ENCODE data around the gene AVPI1. TPM values are rescaled to one million over a fixed set of nuclear protein-coding genes. Genes with fewer than 3 reads are reported as not detected.

AVPI1 gene
- total RNA-seq, 2 experiments from 2014 or later = 10.7 to 11.6 TPM

DNA sequence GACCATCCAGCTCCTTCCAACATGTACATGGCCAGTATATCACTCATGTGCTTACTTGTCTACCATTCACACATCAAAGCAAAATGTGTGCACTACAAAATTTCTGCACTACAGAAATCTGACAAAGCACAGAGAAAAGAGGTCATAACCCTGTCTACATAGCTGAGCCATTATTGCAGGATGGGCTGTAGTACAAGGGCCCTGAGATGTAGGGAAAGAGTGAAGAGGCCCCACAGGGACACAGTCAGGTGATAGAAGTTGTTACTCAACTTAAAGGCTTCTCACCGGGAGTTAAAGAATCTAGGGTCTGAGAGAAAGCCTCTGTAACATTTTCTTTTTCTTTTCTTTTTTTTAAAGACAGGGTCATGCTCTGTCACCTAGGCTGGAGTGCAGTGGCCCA lies 17.5 kb downstream of the AVPI1 start:
- Histone ChIP-seq H3K27me3 (ENCODE audit: control insufficient read depth in 1 of 2, insufficient read depth in 2 of 2, low read length in 2 of 2) (no peaks in the 10 kb centered on the region), H3K4me1 (ENCODE audit: insufficient read depth, low read length) (no peaks in the 10 kb centered on the region), H3K36me3 (ENCODE audit: insufficient read depth, low read length) (peaks cover 38% of the 10 kb centered on the region), H3K4me3 (ENCODE audit: low read length) (no peak overlapping the region), H3K27ac (ENCODE audit: low read depth in 1 of 2, low read length in 2 of 2) (no peak overlapping the region), H3K9me3 (ENCODE audit: control insufficient read depth in 1 of 2, insufficient read depth in 1 of 2, low read length in 2 of 2) (no peaks in the 10 kb centered on the region)
- DNase-seq = no peak
- ChIA-PET CTCF (no interaction called here), POLR2A (interaction anchor here (1.4 kb wide), 1 partner anchor 67 kb away, joined by 3 read pairs; the partner anchor contains the start of gene ZFYVE27)
- H3K4me1 Mint-ChIP-seq (ENCODE audit: low read depth) = no peaks in the 10 kb centered on the region
- H3K4me3 Mint-ChIP-seq = no peak overlapping the region
- intact Hi-C loops (cut with DNase I, micrococcal nuclease) = no loop called here
- H3K27ac Mint-ChIP-seq = no peak overlapping the region
- H3K36me3 Mint-ChIP-seq (ENCODE audit: low read depth) = peaks cover 69% of the 10 kb centered on the region
- no peaks in the 10 kb centered on the region for H3K27me3 Mint-ChIP-seq
- no peak for ATAC-seq (ENCODE audit: poor library complexity)
- TF ChIP-seq, protein P1, sequence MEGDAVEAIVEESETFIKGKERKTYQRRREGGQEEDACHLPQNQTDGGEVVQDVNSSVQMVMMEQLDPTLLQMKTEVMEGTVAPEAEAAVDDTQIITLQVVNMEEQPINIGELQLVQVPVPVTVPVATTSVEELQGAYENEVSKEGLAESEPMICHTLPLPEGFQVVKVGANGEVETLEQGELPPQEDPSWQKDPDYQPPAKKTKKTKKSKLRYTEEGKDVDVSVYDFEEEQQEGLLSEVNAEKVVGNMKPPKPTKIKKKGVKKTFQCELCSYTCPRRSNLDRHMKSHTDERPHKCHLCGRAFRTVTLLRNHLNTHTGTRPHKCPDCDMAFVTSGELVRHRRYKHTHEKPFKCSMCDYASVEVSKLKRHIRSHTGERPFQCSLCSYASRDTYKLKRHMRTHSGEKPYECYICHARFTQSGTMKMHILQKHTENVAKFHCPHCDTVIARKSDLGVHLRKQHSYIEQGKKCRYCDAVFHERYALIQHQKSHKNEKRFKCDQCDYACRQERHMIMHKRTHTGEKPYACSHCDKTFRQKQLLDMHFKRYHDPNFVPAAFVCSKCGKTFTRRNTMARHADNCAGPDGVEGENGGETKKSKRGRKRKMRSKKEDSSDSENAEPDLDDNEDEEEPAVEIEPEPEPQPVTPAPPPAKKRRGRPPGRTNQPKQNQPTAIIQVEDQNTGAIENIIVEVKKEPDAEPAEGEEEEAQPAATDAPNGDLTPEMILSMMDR (IDR thresholded peaks at IDR 0.05) = no peak
- H3K9me3 Mint-ChIP-seq = no peaks in the 10 kb centered on the region

DNA sequence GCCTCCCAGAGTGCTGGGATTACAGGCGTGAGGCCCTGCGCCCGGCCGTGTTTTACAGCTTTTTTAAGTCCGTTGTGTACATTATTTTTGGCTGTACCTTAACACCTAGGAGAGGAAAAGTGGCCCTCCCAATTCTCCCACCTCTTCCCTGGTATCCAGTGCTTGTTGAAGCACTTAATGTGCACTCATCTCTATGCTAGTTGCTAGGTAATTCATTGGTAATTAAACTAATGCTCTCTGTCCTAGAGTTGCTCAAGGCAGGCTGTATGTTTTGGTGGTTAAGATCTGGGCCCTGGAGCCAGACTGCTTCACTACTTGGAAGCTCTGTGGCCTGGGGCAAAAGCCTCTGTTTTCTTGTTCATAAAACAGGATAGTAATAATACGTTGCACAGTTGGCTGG lies 19.6 kb downstream of the AVPI1 start:
- H3K36me3 Mint-ChIP-seq (ENCODE audit: low read depth) = peaks cover 68% of the 10 kb centered on the region
- H3K4me3 Mint-ChIP-seq = no peak overlapping the region
- ATAC-seq (ENCODE audit: poor library complexity) (no peak), DNase-seq (no peak)
- no peaks in the 10 kb centered on the region for H3K9me3 Mint-ChIP-seq
- Histone ChIP-seq H3K27me3 (ENCODE audit: control insufficient read depth in 1 of 2, insufficient read depth in 2 of 2, low read length in 2 of 2) (no peaks in the 10 kb centered on the region), H3K9me3 (ENCODE audit: control insufficient read depth in 1 of 2, insufficient read depth in 1 of 2, low read length in 2 of 2) (no peaks in the 10 kb centered on the region), H3K36me3 (ENCODE audit: insufficient read depth, low read length) (peaks cover 39% of the 10 kb centered on the region), H3K4me1 (ENCODE audit: insufficient read depth, low read length) (no peaks in the 10 kb centered on the region), H3K4me3 (ENCODE audit: low read length) (no peak overlapping the region), H3K27ac (ENCODE audit: low read depth in 1 of 2, low read length in 2 of 2) (no peak overlapping the region)
- no peak overlapping the region for H3K27ac Mint-ChIP-seq
- POLR2A ChIA-PET = no interaction called here
- intact Hi-C loops (cut with DNase I, micrococcal nuclease) = no loop called here
- CTCF ChIA-PET = interaction anchor here (1.6 kb wide), 1 partner anchor 9 kb away, joined by 5 read pairs; no protein-coding TSS in a partner anchor
- H3K4me1 Mint-ChIP-seq (ENCODE audit: low read depth) = no peaks in the 10 kb centered on the region
- H3K27me3 Mint-ChIP-seq = no peaks in the 10 kb centered on the region
- TF ChIP-seq, protein P1 (IDR thresholded peaks at IDR 0.05) = no peak

DNA sequence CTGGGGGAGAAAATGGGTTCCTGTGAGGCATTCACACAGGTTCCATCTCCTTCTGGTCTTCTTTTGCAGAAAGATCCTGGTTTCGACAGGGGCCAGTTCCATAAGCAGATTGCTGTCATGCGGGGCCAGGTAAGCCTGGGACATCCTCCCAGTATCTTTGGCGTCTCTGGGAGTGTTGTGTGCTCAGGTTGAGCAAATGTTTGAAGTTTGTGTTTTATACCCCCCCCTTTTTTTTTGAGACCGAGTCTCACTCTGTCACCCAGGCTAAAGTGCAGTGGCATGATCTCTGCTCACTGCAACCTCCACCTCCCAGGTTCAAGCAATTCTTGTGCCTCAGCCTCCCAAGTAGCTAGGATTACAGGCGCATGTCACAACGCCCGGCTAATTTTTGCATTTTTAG lies 20.0 kb downstream of the AVPI1 start:
- POLR2A ChIA-PET = no interaction called here
- no peak overlapping the region for H3K27ac ChIP-seq (ENCODE audit: low read depth in 1 of 2, low read length in 2 of 2)
- Mint-ChIP-seq H3K4me1 (ENCODE audit: low read depth) (no peaks in the 10 kb centered on the region), H3K9me3 (no peaks in the 10 kb centered on the region), H3K4me3 (no peak overlapping the region), H3K36me3 (ENCODE audit: low read depth) (peaks cover 68% of the 10 kb centered on the region), H3K27me3 (no peaks in the 10 kb centered on the region), H3K27ac (no peak overlapping the region)
- peaks cover 39% of the 10 kb centered on the region for H3K36me3 ChIP-seq (ENCODE audit: insufficient read depth, low read length)
- TF ChIP-seq, protein P1 (IDR thresholded peaks at IDR 0.05) = no peak
- intact Hi-C loops (cut with DNase I, micrococcal nuclease) = no loop called here
- no peaks in the 10 kb centered on the region for H3K4me1 ChIP-seq (ENCODE audit: insufficient read depth, low read length)
- no peak overlapping the region for H3K4me3 ChIP-seq (ENCODE audit: low read length)
- ATAC-seq (ENCODE audit: poor library complexity) (no peak), DNase-seq (no peak)
- no peaks in the 10 kb centered on the region for H3K9me3 ChIP-seq (ENCODE audit: control insufficient read depth in 1 of 2, insufficient read depth in 1 of 2, low read length in 2 of 2)
- H3K27me3 ChIP-seq (ENCODE audit: control insufficient read depth in 1 of 2, insufficient read depth in 2 of 2, low read length in 2 of 2) = no peaks in the 10 kb centered on the region
- CTCF ChIA-PET = no interaction called here

Measured in CD4-positive, alpha-beta T cell (primary cell).